Measurements from ENCODE around the gene PIAS1. TPM values are rescaled to one million over a fixed set of nuclear protein-coding genes. Genes with fewer than 3 reads are reported as not detected.

The PIAS1 gene
- total RNA-seq, 6 donors from 2014 or later = 44.7 to 114 (median 64.3) TPM

GRCh38 chr15:68022061-68022460, 32.1 kb upstream of the PIAS1 start:
- ATAC-seq (ENCODE audit: low FRiP score in 2 of 2) (peak in 1 of 2 donors; percentile 57), DNase-seq (peak in 1 of 2 donors; percentile 57)
- no peaks in the 10 kb centered on the region for H3K36me3 ChIP-seq
- H3K4me3 ChIP-seq = no peak overlapping the region
- TF ChIP-seq EP300 (IDR thresholded peaks at IDR 0.05) = peak in 2 of 4 donors; percentile 67 to 90
- TF ChIP-seq POLR2A (IDR thresholded peaks at IDR 0.05) = no peak
- TF ChIP-seq POLR2AphosphoS5 (IDR thresholded peaks at IDR 0.05) = peak in 1 of 2 donors; percentile 75
- H3K4me1 ChIP-seq = peaks cover 0 to 8% (median 3%) of the 10 kb centered on the region in 4 donors
- no peaks in the 10 kb centered on the region for H3K27me3 ChIP-seq
- WGBS, 2 donors = 59 to 66% methylated on average over 5 of the region's 5 CpGs
- H3K27ac ChIP-seq = peak overlapping the region in 2 of 4 donors; percentile 19 to 38
- no peaks in the 10 kb centered on the region for H3K9me3 ChIP-seq

GRCh38 chr15:68023307-68024101, 30.6 kb upstream of the PIAS1 start:
- Histone ChIP-seq H3K27ac (peak overlapping the region in 2 of 4 donors; percentile 16 to 58), H3K27me3 (no peaks in the 10 kb centered on the region), H3K36me3 (no peaks in the 10 kb centered on the region), H3K9me3 (no peaks in the 10 kb centered on the region), H3K4me1 (peaks cover under 1 to 8% (median 3%) of the 10 kb centered on the region in 4 donors), H3K4me3 (no peak overlapping the region)
- ATAC-seq (ENCODE audit: low FRiP score in 2 of 2) (no peak), DNase-seq (no peak)
- WGBS, 2 donors = 87 to 93% methylated on average over 8 of the region's 8 CpGs
- TF ChIP-seq POLR2AphosphoS5 (IDR thresholded peaks at IDR 0.05) = no peak
- no peak for TF ChIP-seq EP300 (IDR thresholded peaks at IDR 0.05)
- no peak for TF ChIP-seq POLR2A (IDR thresholded peaks at IDR 0.05)
- TF ChIP-seq CTCF (IDR thresholded peaks at IDR 0.05) = no peak

- H3K36me3 ChIP-seq = no peaks in the 10 kb centered on the region
- DNase-seq = peak in 1 of 2 donors; percentile 34
- H3K27ac ChIP-seq = peak overlapping the region in 2 of 4 donors; percentile 49
- peak; percentile 62 to 86 for ATAC-seq (ENCODE audit: low FRiP score in 2 of 2)
- no peak overlapping the region for H3K4me3 ChIP-seq
- peaks cover 2 to 8% (median 4%) of the 10 kb centered on the region in 4 donors for H3K4me1 ChIP-seq
- H3K9me3 ChIP-seq = no peaks in the 10 kb centered on the region
- TF ChIP-seq EP300 (IDR thresholded peaks at IDR 0.05) = peak in 1 of 4 donors; percentile 6
- no peak for TF ChIP-seq POLR2AphosphoS5 (IDR thresholded peaks at IDR 0.05)
- WGBS, 2 donors = 57 to 80% methylated on average over 6 of the region's 6 CpGs
- H3K27me3 ChIP-seq = no peaks in the 10 kb centered on the region
Measured at GRCh38 chr15:68025835-68026424, 28.2 kb upstream of the PIAS1 start.

- H3K27me3 ChIP-seq = no peaks in the 10 kb centered on the region
- H3K9me3 ChIP-seq = no peaks in the 10 kb centered on the region
- DNase-seq (no peak), ATAC-seq (ENCODE audit: low FRiP score in 2 of 2) (no peak)
- H3K36me3 ChIP-seq = no peaks in the 10 kb centered on the region
- H3K4me1 ChIP-seq = peaks cover 2 to 10% (median 8%) of the 10 kb centered on the region in 4 donors
- H3K4me3 ChIP-seq = no peak overlapping the region
- TF ChIP-seq CTCF (IDR thresholded peaks at IDR 0.05) (no peak), EP300 (IDR thresholded peaks at IDR 0.05) (no peak)
- 68 to 72% methylated on average over 5 to 9 of the region's 9 CpGs for WGBS, 2 donors
- no peak overlapping the region for H3K27ac ChIP-seq
Measured at GRCh38 chr15:68027388-68027787, 26.7 kb upstream of the PIAS1 start.

GRCh38 chr15:68028137-68028887, 25.8 kb upstream of the PIAS1 start:
- no peaks in the 10 kb centered on the region for H3K9me3 ChIP-seq
- TF ChIP-seq CTCF (IDR thresholded peaks at IDR 0.05) (no peak), EP300 (IDR thresholded peaks at IDR 0.05) (no peak), POLR2A (IDR thresholded peaks at IDR 0.05) (no peak), POLR2AphosphoS5 (IDR thresholded peaks at IDR 0.05) (no peak)
- 76 to 78% methylated on average over 7 of the region's 7 CpGs for WGBS, 2 donors
- DNase-seq = no peak
- H3K27ac ChIP-seq = no peak overlapping the region
- H3K27me3 ChIP-seq = no peaks in the 10 kb centered on the region
- no peaks in the 10 kb centered on the region for H3K36me3 ChIP-seq
- H3K4me3 ChIP-seq = no peak overlapping the region
- H3K4me1 ChIP-seq = peaks cover 5 to 8% (median 6%) of the 10 kb centered on the region in 4 donors
- no peak for ATAC-seq (ENCODE audit: low FRiP score in 2 of 2)
